PFSK-1 (cell line): ENCODE results near the gene NT5DC3.

ENCODE experiments used
- POLR2AphosphoS5 ChIP-seq: IDR thresholded peaks from 2 replicates; pipeline ENCODE4 v1.6.1; 2012; ENCODE audit warnings: low read depth, mild to moderate bottlenecking, control low read depth, low read length, moderate library complexity
- SIN3A ChIP-seq: IDR thresholded peaks from 2 replicates; pipeline ENCODE4 v1.6.1; 2012; ENCODE audit warnings: mild to moderate bottlenecking, low read length, moderate library complexity, borderline replicate concordance; ENCODE audit not compliant: insufficient read depth
- TAF1 ChIP-seq: IDR thresholded peaks from 2 replicates; pipeline ENCODE4 v1.6.1; 2012; ENCODE audit warnings: low read length, control low read depth, borderline replicate concordance; ENCODE audit not compliant: insufficient read depth
- TF ChIP-seq, protein P1 (sequence below), 2 experiments: IDR thresholded peaks; 2 replicates each; pipeline versions ENCODE4 v1.6.1 to v1.8.0; 2011 to 2012; ENCODE audit warnings: low read depth in 2 of 2, low read length in 2 of 2, control low read depth in 1 of 2, inconsistent platforms in 1 of 2, mild to moderate bottlenecking in 1 of 2, moderate library complexity in 1 of 2; ENCODE audit not compliant: insufficient read depth in 1 of 2

DNA sequence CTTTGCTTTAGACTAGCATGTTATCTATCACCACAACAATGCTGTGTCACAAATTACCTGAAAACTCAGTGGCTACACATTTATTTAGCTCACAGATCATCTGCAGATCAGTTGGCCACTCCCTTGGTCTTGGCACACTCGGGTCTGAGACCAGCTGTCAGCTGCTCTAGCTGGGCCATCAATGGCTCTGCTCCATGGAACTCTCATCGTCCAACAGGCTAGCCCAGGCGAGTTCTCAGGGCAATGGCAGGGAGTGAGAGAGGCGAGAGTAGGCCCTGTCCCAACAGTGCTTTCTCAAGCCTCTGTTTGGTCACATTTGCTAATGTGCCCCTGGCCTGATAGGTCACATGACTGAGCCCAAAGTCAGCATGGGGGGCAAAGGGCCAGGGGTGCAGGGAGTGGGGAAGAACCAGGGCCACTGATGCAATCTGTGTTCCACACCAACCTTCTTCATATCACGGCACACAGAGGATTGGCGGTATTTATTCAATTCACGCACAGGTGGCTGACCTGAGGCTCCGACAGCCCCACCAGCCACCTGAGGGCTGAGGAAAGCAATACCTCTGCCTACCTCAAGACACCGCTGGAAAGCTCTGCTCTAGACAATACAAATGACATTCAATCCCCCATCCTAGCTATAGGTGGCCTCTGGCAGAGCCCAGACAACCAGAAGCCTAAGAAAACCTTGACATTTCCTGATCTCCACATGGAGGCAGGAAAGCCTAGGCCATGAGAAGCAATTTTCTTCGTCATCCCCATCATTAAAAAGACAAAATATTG, 82.5 kb downstream of the NT5DC3 start:
- TF ChIP-seq POLR2AphosphoS5, result no peak
- no peak for TF ChIP-seq SIN3A
- no peak for TF ChIP-seq TAF1
- TF ChIP-seq, protein P1, sequence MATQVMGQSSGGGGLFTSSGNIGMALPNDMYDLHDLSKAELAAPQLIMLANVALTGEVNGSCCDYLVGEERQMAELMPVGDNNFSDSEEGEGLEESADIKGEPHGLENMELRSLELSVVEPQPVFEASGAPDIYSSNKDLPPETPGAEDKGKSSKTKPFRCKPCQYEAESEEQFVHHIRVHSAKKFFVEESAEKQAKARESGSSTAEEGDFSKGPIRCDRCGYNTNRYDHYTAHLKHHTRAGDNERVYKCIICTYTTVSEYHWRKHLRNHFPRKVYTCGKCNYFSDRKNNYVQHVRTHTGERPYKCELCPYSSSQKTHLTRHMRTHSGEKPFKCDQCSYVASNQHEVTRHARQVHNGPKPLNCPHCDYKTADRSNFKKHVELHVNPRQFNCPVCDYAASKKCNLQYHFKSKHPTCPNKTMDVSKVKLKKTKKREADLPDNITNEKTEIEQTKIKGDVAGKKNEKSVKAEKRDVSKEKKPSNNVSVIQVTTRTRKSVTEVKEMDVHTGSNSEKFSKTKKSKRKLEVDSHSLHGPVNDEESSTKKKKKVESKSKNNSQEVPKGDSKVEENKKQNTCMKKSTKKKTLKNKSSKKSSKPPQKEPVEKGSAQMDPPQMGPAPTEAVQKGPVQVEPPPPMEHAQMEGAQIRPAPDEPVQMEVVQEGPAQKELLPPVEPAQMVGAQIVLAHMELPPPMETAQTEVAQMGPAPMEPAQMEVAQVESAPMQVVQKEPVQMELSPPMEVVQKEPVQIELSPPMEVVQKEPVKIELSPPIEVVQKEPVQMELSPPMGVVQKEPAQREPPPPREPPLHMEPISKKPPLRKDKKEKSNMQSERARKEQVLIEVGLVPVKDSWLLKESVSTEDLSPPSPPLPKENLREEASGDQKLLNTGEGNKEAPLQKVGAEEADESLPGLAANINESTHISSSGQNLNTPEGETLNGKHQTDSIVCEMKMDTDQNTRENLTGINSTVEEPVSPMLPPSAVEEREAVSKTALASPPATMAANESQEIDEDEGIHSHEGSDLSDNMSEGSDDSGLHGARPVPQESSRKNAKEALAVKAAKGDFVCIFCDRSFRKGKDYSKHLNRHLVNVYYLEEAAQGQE (IDR thresholded peaks at IDR 0.05; ENCODE audit: insufficient read depth in 1 of 2, low read depth in 2 of 2, low read length in 2 of 2), result no peak
